ENCODE results near the gene LDLRAD4.

LDLRAD4 gene

GRCh38 chr18:13445241-13445897 is 226.8 kb downstream of the LDLRAD4 start:
- no peak for DNase-seq

- DNase-seq = no peak
Measured at GRCh38 chr18:13446024-13446423, 227.5 kb downstream of the LDLRAD4 start.

- peak in 1 of 51 donors; percentile 13 for DNase-seq
Measured at GRCh38 chr18:13446610-13447461, 228.3 kb downstream of the LDLRAD4 start.

- peak in 18 of 51 donors; percentile 19 to 59 (median 42) for DNase-seq
Measured at GRCh38 chr18:13447621-13448334, 229.2 kb downstream of the LDLRAD4 start.

GRCh38 chr18:13448335-13448795 is 229.8 kb downstream of the LDLRAD4 start:
- DNase-seq = no peak

- DNase-seq = no peak
Measured at GRCh38 chr18:13449651-13450050, 231.1 kb downstream of the LDLRAD4 start.

GRCh38 chr18:13450289-13451212 is 232.0 kb downstream of the LDLRAD4 start:
- no peak for DNase-seq

- no peak for DNase-seq
Measured at GRCh38 chr18:13451213-13451540, 232.6 kb downstream of the LDLRAD4 start.

- DNase-seq = no peak
Measured at GRCh38 chr18:13451661-13452387, 233.3 kb downstream of the LDLRAD4 start.

GRCh38 chr18:13452388-13452811 is 233.8 kb downstream of the LDLRAD4 start:
- DNase-seq = peak in 3 of 51 donors; percentile 25 to 55 (median 29)

- no peak for DNase-seq
Measured at GRCh38 chr18:13452871-13453680, 234.5 kb downstream of the LDLRAD4 start.

- DNase-seq = peak in 2 of 51 donors; percentile 29 to 67
Measured at GRCh38 chr18:13453714-13454113, 235.2 kb downstream of the LDLRAD4 start.

GRCh38 chr18:13454363-13455150 is 236.0 kb downstream of the LDLRAD4 start:
- no peak for DNase-seq

GRCh38 chr18:13455471-13455870 is 236.9 kb downstream of the LDLRAD4 start:
- DNase-seq = no peak

- no peak for DNase-seq
Measured at GRCh38 chr18:13455960-13456481, 237.5 kb downstream of the LDLRAD4 start.

GRCh38 chr18:13456736-13457271 is 238.2 kb downstream of the LDLRAD4 start:
- no peak for DNase-seq

GRCh38 chr18:13457327-13457726 is 238.8 kb downstream of the LDLRAD4 start:
- no peak for DNase-seq

- no peak for DNase-seq
Measured at GRCh38 chr18:13460946-13461345, 242.4 kb downstream of the LDLRAD4 start.

Measured in hypothalamus (tissue), 51 donors.